Breast epithelium (tissue), 3 donors: Measurements from ENCODE around the gene SAP30.

ENCODE experiments used
- POLR2A ChIP-seq: fragments of 450-650 bp; IDR thresholded peaks from one replicate; pipeline ENCODE4 v1.6.1; 2016; ENCODE audit warnings: antibody characterized with exemption, mild to moderate bottlenecking, moderate library complexity
- TF ChIP-seq, protein P1 (sequence below), 3 donors: fragments of 450-650 bp; IDR thresholded peaks; one replicate each; pipeline ENCODE4 v1.5.1; 2016 to 2017; ENCODE audit warnings: antibody characterized with exemption in 3 of 3, mild to moderate bottlenecking in 3 of 3, moderate library complexity in 3 of 3

DNA sequence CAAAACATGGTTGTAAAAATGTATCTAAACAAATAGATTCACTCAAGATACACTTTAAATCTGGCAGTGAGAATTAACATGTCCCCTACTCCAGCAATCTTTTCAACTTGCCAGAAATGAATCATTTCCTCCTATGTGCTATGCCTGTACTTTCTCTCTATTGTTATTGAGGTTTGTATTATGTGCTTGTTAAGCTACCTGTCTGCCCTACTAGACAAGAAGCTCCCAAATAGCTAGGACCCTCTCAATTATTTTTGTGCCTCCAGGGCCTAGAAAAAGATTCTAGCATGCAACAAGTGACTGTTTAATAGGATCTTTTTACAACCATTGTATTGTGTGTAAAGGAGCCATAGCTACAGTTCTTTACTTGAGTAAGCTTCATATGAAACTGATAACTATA is 3.5 kb upstream of the SAP30 start:
- no peak for TF ChIP-seq POLR2A
- TF ChIP-seq, protein P1, sequence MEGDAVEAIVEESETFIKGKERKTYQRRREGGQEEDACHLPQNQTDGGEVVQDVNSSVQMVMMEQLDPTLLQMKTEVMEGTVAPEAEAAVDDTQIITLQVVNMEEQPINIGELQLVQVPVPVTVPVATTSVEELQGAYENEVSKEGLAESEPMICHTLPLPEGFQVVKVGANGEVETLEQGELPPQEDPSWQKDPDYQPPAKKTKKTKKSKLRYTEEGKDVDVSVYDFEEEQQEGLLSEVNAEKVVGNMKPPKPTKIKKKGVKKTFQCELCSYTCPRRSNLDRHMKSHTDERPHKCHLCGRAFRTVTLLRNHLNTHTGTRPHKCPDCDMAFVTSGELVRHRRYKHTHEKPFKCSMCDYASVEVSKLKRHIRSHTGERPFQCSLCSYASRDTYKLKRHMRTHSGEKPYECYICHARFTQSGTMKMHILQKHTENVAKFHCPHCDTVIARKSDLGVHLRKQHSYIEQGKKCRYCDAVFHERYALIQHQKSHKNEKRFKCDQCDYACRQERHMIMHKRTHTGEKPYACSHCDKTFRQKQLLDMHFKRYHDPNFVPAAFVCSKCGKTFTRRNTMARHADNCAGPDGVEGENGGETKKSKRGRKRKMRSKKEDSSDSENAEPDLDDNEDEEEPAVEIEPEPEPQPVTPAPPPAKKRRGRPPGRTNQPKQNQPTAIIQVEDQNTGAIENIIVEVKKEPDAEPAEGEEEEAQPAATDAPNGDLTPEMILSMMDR (IDR thresholded peaks at IDR 0.05): no peak
